Right ventricle myocardium superior (tissue), 1 donor: Measurements from ENCODE around the gene CEP250. TPM values are rescaled to one million over a fixed set of nuclear protein-coding genes. Genes with fewer than 3 reads are reported as not detected.

Experiments used
- microRNA-seq: library from miRNA; unstranded; fragments of <30 nt; microRNA quantifications from one replicate; pipeline ENCODE4 v1.2.0, GENCODE V29; 2020
- total RNA-seq: library from RNA; stranded (reverse); fragmentation: NEBNext Ultra II Directional; extraction: Animal tissue kit (Norgen Biotek cat#: 25700); gene quantifications from one replicate; pipeline ENCODE4 v1.2.1, GENCODE V29; 2021
- donor health status: DM: no; HTN: yes; CAD: no; lungs with severe emphysema.

Gene CEP250
- total RNA-seq, 1 donor from 2014 or later: 12.3 TPM

Small RNAs within 50 kb of the gene (microRNA-seq; reads per million reads assigned to microRNA genes)
- not detected for gene MIR1289-1

Other genes with a start within 250 kb of the CEP250 start
- 0.13 TPM for gene MMP24, start 228.9 kb upstream of the CEP250 start, total RNA-seq
- gene MMP24OS, start 177.5 kb upstream of the CEP250 start, total RNA-seq: 42.4 TPM
- gene EIF6, start 170.8 kb upstream of the CEP250 start, total RNA-seq: 30.3 TPM
- gene FAM83C, start 163.2 kb upstream of the CEP250 start, total RNA-seq: not detected
- 155 TPM for gene UQCC1, start 43.6 kb upstream of the CEP250 start, total RNA-seq
- 0.08 TPM for gene GDF5, start 17.4 kb upstream of the CEP250 start, total RNA-seq
- gene C20orf173, start 74.1 kb downstream of the CEP250 start, total RNA-seq: not detected
- gene ERGIC3, start 86.5 kb downstream of the CEP250 start, total RNA-seq: 90.7 TPM
- gene SPAG4, start 160.2 kb downstream of the CEP250 start, total RNA-seq: 2.3 TPM
- gene CPNE1, start 209.3 kb downstream of the CEP250 start, total RNA-seq: 60.6 TPM
- gene RBM12, start 209.3 kb downstream of the CEP250 start, total RNA-seq: 45.3 TPM
- 53.2 TPM for gene NFS1, start 243.8 kb downstream of the CEP250 start, total RNA-seq
- gene ROMO1, start 243.8 kb downstream of the CEP250 start, total RNA-seq: 198 TPM